ENCODE results near the gene CHD3. TPM values are rescaled to one million over a fixed set of nuclear protein-coding genes. Genes with fewer than 3 reads are reported as not detected.

CHD3 gene
- total and polyA plus RNA-seq, 10 of the 15 experiments (the other 5 are each of a cell fraction or from before 2014, with no cell fraction given), result 1.4 to 86.8 (median 39.1) TPM

DNA sequence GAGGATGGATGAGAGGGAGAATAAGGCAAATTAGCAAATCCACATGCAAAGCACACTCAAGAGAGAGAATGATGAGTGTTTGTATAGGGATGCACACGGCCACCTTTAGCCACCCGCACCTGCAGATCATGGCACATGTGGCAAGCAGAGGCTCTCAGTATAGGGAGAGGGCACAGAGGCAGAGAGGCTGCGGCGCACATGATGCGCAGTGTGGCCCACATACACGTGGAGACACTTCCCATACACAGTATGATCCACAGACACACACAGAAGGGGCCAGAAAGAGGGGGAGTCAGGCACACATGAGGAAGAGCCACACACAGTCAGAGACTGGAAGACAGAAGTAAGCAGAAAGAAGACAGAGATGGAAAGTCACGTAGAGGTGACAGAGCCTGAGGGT lies 6.5 kb upstream of the CHD3 start:
- Histone ChIP-seq H3K79me2 (ENCODE audit: control insufficient read depth, insufficient read depth, low read length) (peaks cover 24% of the 10 kb centered on the region), H3K36me3 (ENCODE audit: control insufficient read depth in 2 of 2, insufficient read depth in 2 of 2, low read length in 1 of 2) (peaks cover 0 to 2% of the 10 kb centered on the region in 2 experiments; a peak in 1 of 4 replicates), H3K9ac (ENCODE audit: control insufficient read depth, insufficient read depth, low read length) (peak overlapping the region; percentile 4; the same call in 1 of the 2 replicates), H3K27me3 (replicated peaks in 1 of 2; ENCODE audit: control insufficient read depth in 2 of 2, insufficient read depth in 2 of 2, low read length in 1 of 2) (no peaks in the 10 kb centered on the region), H3K4me1 (ENCODE audit: control insufficient read depth, insufficient read depth, low read length) (peaks cover 15% of the 10 kb centered on the region), H3K9me3 (replicated peaks; ENCODE audit: control insufficient read depth, insufficient read depth, low read length) (no peaks in the 10 kb centered on the region), H4K20me1 (ENCODE audit: control insufficient read depth, insufficient read depth) (no peaks in the 10 kb centered on the region), H3K27ac (ENCODE audit: control insufficient read depth, insufficient read depth) (no peak overlapping the region), H3K4me3 (peak overlapping the region; percentile 58), H3K4me2 (ENCODE audit: control insufficient read depth, insufficient read depth) (peak overlapping the region; percentile 57), H2AFZ (ENCODE audit: control insufficient read depth, low read depth, low read length) (no peak overlapping the region)
- ChIA-PET SMC1A (ENCODE audit: uncharacterized antibody, unreplicated experiment) (interaction anchor here (1.2 to 1.3 kb wide), 2 partner anchors 16 to 41 kb away, joined by 3 to 4 read pairs; no protein-coding TSS in a partner anchor), RAD21 (ENCODE audit: unreplicated experiment) (interaction anchor here (0.6 to 0.8 kb wide), 2 partner anchors 25 to 31 kb away, joined by 3 read pairs; partner anchors contain the start of gene NAA38), POLR2A (interaction anchor here (1.0 to 1.5 kb wide), 3 partner anchors 10 to 46 kb away, joined by 3 to 8 read pairs (median 3); no protein-coding TSS in a partner anchor), CTCF (interaction anchor here (1.0 to 8.9 kb wide), 6 partner anchors 13 to 159 kb away, joined by 3 to 75 read pairs (median 4); partner anchors contain the start of gene NAA38)
- FAIRE-seq (peak; percentile 38), ATAC-seq (peak; percentile 6), DNase-seq (ENCODE audit: low read depth, low spot score) (no peak)
- in situ Hi-C loops (cut with MboI) (no loop called here), intact Hi-C loops (cut with micrococcal nuclease; ENCODE audit: unreplicated experiment) (no loop called here)
- no TSS peak for BruUV-seq (replicated peaks)
- TF ChIP-seq MYC (IDR thresholded peaks at IDR 0.05; ENCODE audit: insufficient read depth, insufficient read length, insufficient replicate concordance, low read length, severe bottlenecking) (no peak), BHLHE40 (IDR thresholded peaks at IDR 0.05; ENCODE audit: borderline replicate concordance in 1 of 2, low read depth in 2 of 2, low read length in 1 of 2) (peak in 1 of 2 experiments; percentile 19; a peak in 1 of 4 replicates)
- 41% methylated on average over 7 of the region's 7 CpGs for WGBS (ENCODE audit: insufficient coverage, insufficient replicate concordance, low lambda C conversion rate, missing lambda C conversion rate)

DNA sequence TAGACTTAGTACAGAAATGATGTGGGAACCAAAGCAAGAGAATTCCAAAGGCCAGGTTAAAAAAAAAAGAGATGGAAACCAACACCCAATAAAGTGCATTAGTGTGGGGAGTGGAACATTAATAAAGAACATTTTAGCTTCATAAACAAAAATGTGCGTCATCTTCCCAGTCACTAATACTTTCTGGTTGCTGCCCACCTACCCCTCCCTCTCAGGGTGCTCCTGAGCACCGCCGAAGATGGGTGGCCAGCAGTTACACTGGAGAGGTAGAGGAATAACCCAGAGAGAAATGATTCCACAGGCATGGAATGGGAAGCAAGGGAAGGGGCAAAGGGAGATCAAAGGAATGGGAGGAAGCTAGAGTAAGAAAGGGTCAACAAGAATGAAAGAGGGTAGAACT lies 6.0 kb upstream of the CHD3 start:
- ChIA-PET SMC1A (ENCODE audit: uncharacterized antibody, unreplicated experiment) (interaction anchor here (0.7 to 1.5 kb wide), 7 partner anchors 11 to 196 kb away, joined by 3 to 5 read pairs (median 4); partner anchors contain the start of genes CNTROB, NAA38, TP53 and TRAPPC1), POLR2A (interaction anchor here (0.6 to 1.5 kb wide), 8 partner anchors 11 to 844 kb away, joined by 3 to 8 read pairs (median 3); no protein-coding TSS in a partner anchor), RAD21 (ENCODE audit: unreplicated experiment) (interaction anchor here (0.7 to 1.5 kb wide), 8 partner anchors 12 to 633 kb away, joined by 3 to 8 read pairs (median 3); partner anchors contain the start of genes CNTROB, CYB5D1, NAA38 and TRAPPC1), CTCF (interaction anchor here (0.7 to 1.7 kb wide), 8 partner anchors 9 to 159 kb away, joined by 3 to 4 read pairs (median 3); partner anchors contain the start of gene NAA38)
- no peak overlapping the region for H2AFZ ChIP-seq (ENCODE audit: control insufficient read depth, low read depth, low read length)
- no peak overlapping the region for H3K27ac ChIP-seq (ENCODE audit: control insufficient read depth, insufficient read depth)
- WGBS (ENCODE audit: insufficient coverage, insufficient replicate concordance, low lambda C conversion rate, missing lambda C conversion rate), result 94% methylated on average over 3 of the region's 3 CpGs
- H4K20me1 ChIP-seq (ENCODE audit: control insufficient read depth, insufficient read depth), result no peaks in the 10 kb centered on the region
- H3K9ac ChIP-seq (ENCODE audit: control insufficient read depth, insufficient read depth, low read length), result no peak overlapping the region
- peak overlapping the region; percentile 57 for H3K4me2 ChIP-seq (ENCODE audit: control insufficient read depth, insufficient read depth)
- no peaks in the 10 kb centered on the region for H3K27me3 ChIP-seq (replicated peaks in 1 of 2; ENCODE audit: control insufficient read depth in 2 of 2, insufficient read depth in 2 of 2, low read length in 1 of 2)
- peaks cover 0 to 2% of the 10 kb centered on the region in 2 experiments; a peak in 1 of 4 replicates for H3K36me3 ChIP-seq (ENCODE audit: control insufficient read depth in 2 of 2, insufficient read depth in 2 of 2, low read length in 1 of 2)
- DNase-seq (ENCODE audit: low read depth, low spot score), result no peak
- intact Hi-C loops (cut with micrococcal nuclease; ENCODE audit: unreplicated experiment), result no loop called here
- peak overlapping the region; percentile 58; the same call in 1 of the 2 replicates for H3K4me3 ChIP-seq
- H3K9me3 ChIP-seq (replicated peaks; ENCODE audit: control insufficient read depth, insufficient read depth, low read length), result no peaks in the 10 kb centered on the region
- no peak for FAIRE-seq
- BruUV-seq (replicated peaks), result TSS peak; percentile 40
- no peak for ATAC-seq
- peaks cover 11% of the 10 kb centered on the region for H3K4me1 ChIP-seq (ENCODE audit: control insufficient read depth, insufficient read depth, low read length)
- peaks cover 29% of the 10 kb centered on the region for H3K79me2 ChIP-seq (ENCODE audit: control insufficient read depth, insufficient read depth, low read length)
- in situ Hi-C loops (cut with MboI), result no loop called here
- TF ChIP-seq BCL11A (IDR thresholded peaks at IDR 0.05; ENCODE audit: low read depth, low read length) (no peak), PAX5 (IDR thresholded peaks at IDR 0.05; ENCODE audit: borderline replicate concordance, low read depth, low read length) (no peak), SP1 (IDR thresholded peaks at IDR 0.05; ENCODE audit: low read depth, low read length) (no peak), BMI1 (IDR thresholded peaks at IDR 0.05; ENCODE audit: borderline replicate concordance) (no peak), TARDBP (IDR thresholded peaks at IDR 0.05; ENCODE audit: borderline replicate concordance) (no peak)
- TF ChIP-seq, protein P1, sequence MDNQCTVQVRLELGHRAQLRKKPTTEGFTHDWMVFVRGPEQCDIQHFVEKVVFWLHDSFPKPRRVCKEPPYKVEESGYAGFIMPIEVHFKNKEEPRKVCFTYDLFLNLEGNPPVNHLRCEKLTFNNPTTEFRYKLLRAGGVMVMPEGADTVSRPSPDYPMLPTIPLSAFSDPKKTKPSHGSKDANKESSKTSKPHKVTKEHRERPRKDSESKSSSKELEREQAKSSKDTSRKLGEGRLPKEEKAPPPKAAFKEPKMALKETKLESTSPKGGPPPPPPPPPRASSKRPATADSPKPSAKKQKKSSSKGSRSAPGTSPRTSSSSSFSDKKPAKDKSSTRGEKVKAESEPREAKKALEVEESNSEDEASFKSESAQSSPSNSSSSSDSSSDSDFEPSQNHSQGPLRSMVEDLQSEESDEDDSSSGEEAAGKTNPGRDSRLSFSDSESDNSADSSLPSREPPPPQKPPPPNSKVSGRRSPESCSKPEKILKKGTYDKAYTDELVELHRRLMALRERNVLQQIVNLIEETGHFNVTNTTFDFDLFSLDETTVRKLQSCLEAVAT (IDR thresholded peaks at IDR 0.05), result no peak
- TF ChIP-seq, protein P2, sequence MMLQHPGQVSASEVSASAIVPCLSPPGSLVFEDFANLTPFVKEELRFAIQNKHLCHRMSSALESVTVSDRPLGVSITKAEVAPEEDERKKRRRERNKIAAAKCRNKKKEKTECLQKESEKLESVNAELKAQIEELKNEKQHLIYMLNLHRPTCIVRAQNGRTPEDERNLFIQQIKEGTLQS (IDR thresholded peaks at IDR 0.05; ENCODE audit: borderline replicate concordance, extremely low read depth, low read depth, low read length), result no peak
- TF ChIP-seq, protein P3, sequence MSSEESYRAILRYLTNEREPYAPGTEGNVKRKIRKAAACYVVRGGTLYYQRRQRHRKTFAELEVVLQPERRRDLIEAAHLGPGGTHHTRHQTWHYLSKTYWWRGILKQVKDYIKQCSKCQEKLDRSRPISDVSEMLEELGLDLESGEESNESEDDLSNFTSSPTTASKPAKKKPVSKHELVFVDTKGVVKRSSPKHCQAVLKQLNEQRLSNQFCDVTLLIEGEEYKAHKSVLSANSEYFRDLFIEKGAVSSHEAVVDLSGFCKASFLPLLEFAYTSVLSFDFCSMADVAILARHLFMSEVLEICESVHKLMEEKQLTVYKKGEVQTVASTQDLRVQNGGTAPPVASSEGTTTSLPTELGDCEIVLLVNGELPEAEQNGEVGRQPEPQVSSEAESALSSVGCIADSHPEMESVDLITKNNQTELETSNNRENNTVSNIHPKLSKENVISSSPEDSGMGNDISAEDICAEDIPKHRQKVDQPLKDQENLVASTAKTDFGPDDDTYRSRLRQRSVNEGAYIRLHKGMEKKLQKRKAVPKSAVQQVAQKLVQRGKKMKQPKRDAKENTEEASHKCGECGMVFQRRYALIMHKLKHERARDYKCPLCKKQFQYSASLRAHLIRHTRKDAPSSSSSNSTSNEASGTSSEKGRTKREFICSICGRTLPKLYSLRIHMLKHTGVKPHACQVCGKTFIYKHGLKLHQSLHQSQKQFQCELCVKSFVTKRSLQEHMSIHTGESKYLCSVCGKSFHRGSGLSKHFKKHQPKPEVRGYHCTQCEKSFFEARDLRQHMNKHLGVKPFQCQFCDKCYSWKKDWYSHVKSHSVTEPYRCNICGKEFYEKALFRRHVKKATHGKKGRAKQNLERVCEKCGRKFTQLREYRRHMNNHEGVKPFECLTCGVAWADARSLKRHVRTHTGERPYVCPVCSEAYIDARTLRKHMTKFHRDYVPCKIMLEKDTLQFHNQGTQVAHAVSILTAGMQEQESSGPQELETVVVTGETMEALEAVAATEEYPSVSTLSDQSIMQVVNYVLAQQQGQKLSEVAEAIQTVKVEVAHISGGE (CRISPR knock-in tag; IDR thresholded peaks at IDR 0.05), result no peak

Data from GM12878 (cell line).